Measurements from ENCODE around the gene OLFML2A. TPM values are rescaled to one million over a fixed set of nuclear protein-coding genes. Genes with fewer than 3 reads are reported as not detected.
A peak's percentile ranks its signal among the peaks of the same experiment; 100 is the strongest.

Gene OLFML2A
- total RNA-seq, 1 experiment from 2014 or later, result 5.8 TPM

DNA sequence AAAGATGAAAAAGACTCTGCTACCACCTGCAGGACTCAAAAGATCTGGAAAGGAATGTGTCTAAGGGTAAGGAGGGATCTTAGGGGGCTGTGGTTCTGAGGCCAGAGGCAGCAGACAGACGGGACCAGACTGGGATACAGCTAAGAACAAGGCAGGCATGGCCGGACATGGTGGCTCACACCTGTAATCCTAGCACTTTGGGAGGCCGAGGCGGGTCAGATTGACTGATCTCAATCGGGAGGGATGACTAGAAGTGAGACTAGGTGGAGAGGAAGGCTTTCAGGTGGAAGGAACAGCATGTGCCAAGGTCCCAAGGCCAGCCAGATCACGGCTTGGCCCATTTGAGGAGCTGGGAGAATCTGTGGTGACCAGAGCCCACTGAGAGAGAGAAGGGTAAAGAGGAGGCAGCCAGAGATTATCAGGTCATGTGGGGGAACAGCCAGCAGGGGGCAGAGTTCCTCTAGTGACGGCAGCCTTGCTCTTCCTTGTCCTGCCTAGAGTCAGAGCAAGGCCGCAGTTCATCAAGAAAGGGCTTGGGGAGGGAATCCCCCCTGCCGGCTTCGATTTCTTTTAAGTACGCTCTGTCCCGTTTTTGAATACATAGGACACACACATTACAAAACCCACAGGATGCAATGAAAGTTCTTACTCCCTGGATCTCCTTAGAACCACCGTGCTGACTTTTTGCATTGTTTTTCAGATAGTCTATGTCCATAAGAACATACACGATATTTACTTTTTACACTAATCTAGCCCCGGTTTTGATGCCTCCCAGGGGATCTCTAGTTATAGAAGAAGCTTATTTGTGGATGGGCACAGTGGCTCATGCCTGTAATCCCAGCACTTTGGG is 2.6 kb upstream of the OLFML2A start:
- no peaks in the 10 kb centered on the region for H4K20me1 ChIP-seq (ENCODE audit: control insufficient read depth, insufficient read depth, insufficient read length)
- peaks cover 2% of the 10 kb centered on the region; the same call in 1 of the 2 replicates for H3K79me2 ChIP-seq (ENCODE audit: insufficient read depth, low read length)
- H4K8ac ChIP-seq (replicated peaks; ENCODE audit: insufficient read length, low read depth, low read length), result no peak overlapping the region
- no peak overlapping the region for H3K4me2 ChIP-seq (ENCODE audit: insufficient read depth, insufficient read length, low read length)
- Mint-ChIP-seq H3K9me3 (peaks cover 2% of the 10 kb centered on the region in 2 experiments; a peak in 1 of 5 replicates), H3K36me3 (ENCODE audit: insufficient read depth in 1 of 3, low read depth in 3 of 3) (no peaks in the 10 kb centered on the region; a peak in 2 of 7 replicates), H3K4me1 (peaks cover 26 to 30% of the 10 kb centered on the region in 2 experiments), H3K27ac (no peak overlapping the region), H3K27me3 (ENCODE audit: low read depth) (peaks cover 47% of the 10 kb centered on the region), H3K4me3 (peak overlapping the region in 1 of 2 experiments; percentile 54; a peak in 3 of 5 replicates)
- no peak overlapping the region for H3K9ac ChIP-seq (ENCODE audit: extremely low read depth, insufficient read length, low read length)
- no peak overlapping the region for H2BK20ac ChIP-seq (ENCODE audit: low read depth, low read length, poor library complexity, severe bottlenecking)
- no peak overlapping the region for H2BK15ac ChIP-seq (ENCODE audit: low read depth, low read length)
- H4K5ac ChIP-seq (ENCODE audit: insufficient read length, low read depth, low read length), result no peak overlapping the region
- no peak overlapping the region for H4K91ac ChIP-seq (ENCODE audit: insufficient read length, low read depth, low read length)
- H3T11ph ChIP-seq (ENCODE audit: low read length), result no peak overlapping the region
- no peak overlapping the region for H2BK5ac ChIP-seq (ENCODE audit: insufficient read length, low read length)
- H3K27ac ChIP-seq (ENCODE audit: insufficient read length, low read depth, low read length), result no peak overlapping the region
- no peak overlapping the region for H2AFZ ChIP-seq (ENCODE audit: low read length)
- H3K4ac ChIP-seq (ENCODE audit: low read depth, low read length), result no peak overlapping the region
- no peak overlapping the region for H2BK12ac ChIP-seq (ENCODE audit: insufficient read length, low read depth, low read length)
- no peak overlapping the region for H2AK5ac ChIP-seq (ENCODE audit: insufficient read length, low read length)
- peaks cover 20% of the 10 kb centered on the region for H3K23me2 ChIP-seq (ENCODE audit: insufficient read length, low read depth, low read length, poor library complexity, severe bottlenecking)
- H3K27me3 ChIP-seq (ENCODE audit: insufficient read depth, low read length), result peaks cover 2% of the 10 kb centered on the region; the same call in 1 of the 2 replicates
- H2BK120ac ChIP-seq (ENCODE audit: low read depth, low read length, poor library complexity, severe bottlenecking), result no peak overlapping the region
- H3K79me1 ChIP-seq (ENCODE audit: insufficient read depth, low read depth, low read length, poor library complexity, severe bottlenecking), result no peaks in the 10 kb centered on the region
- no peak overlapping the region for H3K56ac ChIP-seq (ENCODE audit: insufficient read length, low read depth, low read length)
- H3K18ac ChIP-seq (ENCODE audit: insufficient read length, low read depth, low read length), result no peak overlapping the region
- TF ChIP-seq, protein P1, sequence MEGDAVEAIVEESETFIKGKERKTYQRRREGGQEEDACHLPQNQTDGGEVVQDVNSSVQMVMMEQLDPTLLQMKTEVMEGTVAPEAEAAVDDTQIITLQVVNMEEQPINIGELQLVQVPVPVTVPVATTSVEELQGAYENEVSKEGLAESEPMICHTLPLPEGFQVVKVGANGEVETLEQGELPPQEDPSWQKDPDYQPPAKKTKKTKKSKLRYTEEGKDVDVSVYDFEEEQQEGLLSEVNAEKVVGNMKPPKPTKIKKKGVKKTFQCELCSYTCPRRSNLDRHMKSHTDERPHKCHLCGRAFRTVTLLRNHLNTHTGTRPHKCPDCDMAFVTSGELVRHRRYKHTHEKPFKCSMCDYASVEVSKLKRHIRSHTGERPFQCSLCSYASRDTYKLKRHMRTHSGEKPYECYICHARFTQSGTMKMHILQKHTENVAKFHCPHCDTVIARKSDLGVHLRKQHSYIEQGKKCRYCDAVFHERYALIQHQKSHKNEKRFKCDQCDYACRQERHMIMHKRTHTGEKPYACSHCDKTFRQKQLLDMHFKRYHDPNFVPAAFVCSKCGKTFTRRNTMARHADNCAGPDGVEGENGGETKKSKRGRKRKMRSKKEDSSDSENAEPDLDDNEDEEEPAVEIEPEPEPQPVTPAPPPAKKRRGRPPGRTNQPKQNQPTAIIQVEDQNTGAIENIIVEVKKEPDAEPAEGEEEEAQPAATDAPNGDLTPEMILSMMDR (conservative IDR thresholded peaks at IDR 0.05), result peak; percentile 93
- peak; percentile 88 for DNase-seq
- no peak overlapping the region; the same call in 1 of the 2 replicates for H3K14ac ChIP-seq (ENCODE audit: insufficient read depth, low read length)
- H3K23ac ChIP-seq (ENCODE audit: insufficient read length, low read depth, low read length), result no peak overlapping the region
- no peaks in the 10 kb centered on the region for H3K9me3 ChIP-seq (ENCODE audit: control insufficient read depth, low read depth, low read length)
- H3K4me1 ChIP-seq (ENCODE audit: insufficient read depth, low read length), result no peaks in the 10 kb centered on the region; the same call in 1 of the 2 replicates
- WGBS (ENCODE audit: extremely low coverage, insufficient read length, low lambda C conversion rate), result no CpG with 5 or more reads among the region's 15 CpGs
